Stimulated activated CD4-positive, alpha-beta T cell treated with anti-CD3 and anti-CD28 coated beads, TNF-alpha, amount 100 ng/mL, for 24 hours (primary cell): ENCODE data around the gene OR52D1.

ENCODE experiments used
- DNase-seq, 3 experiments: peaks; one replicate each; pipeline ENCODE4 v3.0.0-alpha.2; 2020; ENCODE audit warnings: low read depth in 3 of 3

OR52D1 gene

DNA sequence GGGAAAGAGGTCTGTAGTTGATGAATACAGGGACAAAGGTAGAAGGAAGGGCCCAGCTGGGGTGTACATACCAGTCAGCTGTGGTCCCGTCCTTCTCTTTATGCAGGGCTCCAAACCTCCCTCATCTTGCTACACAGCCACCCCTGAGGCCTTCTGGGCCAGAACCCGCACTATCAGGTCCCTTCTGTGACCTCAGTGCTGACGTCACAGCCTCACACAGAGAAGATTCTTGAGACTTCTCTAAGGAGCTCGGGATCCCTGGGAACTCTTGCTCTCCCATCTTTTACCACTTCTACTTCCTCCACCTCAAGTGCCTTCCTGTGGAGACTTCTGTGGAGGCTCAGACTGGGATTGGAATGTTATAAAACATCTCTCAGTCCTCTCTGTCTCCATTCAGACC is 21.3 kb downstream of the OR52D1 start, which contains the start of gene UBQLN3:
UBQLN3 (minus strand) TSS at position 155 of the 400 bp plus-strand sequence. CDS start 399 bp downstream, outside the sequence.
- no peak for DNase-seq

DNA sequence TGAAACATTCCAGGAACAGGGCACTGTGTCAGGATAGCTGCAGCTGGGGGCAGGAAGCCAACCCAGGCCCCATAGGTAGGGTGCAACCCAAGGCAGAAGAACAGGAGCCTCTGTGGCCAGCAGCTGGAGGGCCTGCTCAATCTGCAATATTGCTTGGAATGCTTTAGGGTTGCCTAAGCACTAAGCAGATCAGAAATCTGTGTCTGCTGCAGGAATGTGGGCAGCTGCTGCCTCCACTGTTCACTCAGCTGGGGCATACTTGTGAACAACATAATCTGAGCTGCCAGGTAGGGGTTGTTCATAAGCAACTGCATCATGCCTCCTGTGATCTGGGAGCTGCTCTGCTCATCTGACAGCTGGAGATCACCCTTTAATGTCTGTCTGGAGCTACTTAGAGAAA is 26.4 kb downstream of the OR52D1 start:
- DNase-seq = no peak

DNA sequence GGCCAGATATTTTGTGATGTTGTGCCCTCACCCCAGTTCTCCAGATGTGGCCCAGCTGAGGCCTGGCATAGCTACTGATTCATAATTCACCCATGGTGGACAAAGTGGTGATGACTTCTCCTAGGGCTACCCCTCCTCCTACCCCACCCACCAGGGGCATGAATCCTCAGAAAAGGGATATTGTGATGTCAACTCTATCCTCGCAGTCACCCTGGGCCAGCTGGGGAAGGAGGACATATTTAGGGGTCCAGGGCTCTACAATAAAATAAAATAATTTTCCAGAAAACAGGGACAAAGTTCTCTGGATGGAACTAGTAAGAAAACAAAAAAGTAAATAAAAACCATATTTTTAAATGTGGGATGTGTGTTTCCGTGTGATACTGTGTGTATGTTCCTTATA is 28.1 kb downstream of the OR52D1 start, which contains the start of gene UBQLNL:
UBQLNL (minus strand) TSS at position 101 of the 400 bp plus-strand sequence. CDS start 258 bp downstream, outside the sequence.
- no peak for DNase-seq

DNA sequence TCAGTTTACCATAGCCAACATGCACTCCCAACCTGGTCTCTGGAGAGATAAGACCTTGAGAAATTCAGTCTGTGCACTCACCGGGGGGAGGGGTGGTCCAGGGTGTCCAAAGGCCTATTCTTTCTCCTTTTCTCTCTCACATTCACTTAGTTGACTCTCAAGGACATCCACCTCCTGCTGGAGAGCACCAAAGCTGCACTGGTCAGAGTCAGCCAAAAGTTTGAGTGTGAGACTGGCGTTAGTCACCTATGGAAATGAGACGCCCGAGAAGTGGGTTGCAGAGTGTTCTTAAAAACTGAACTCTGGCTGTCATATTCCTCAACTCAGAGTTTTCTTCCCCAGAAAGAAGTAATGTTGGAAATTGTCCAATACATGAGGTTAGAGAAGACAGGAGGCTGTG is 33.1 kb downstream of the OR52D1 start:
- no peak for DNase-seq

GRCh38 chr11:5522308-5522707 is 33.8 kb downstream of the OR52D1 start:
- DNase-seq = no peak

GRCh38 chr11:5524756-5525155 is 36.3 kb downstream of the OR52D1 start:
- DNase-seq = no peak

- DNase-seq = no peak
Measured at GRCh38 chr11:5527716-5528115, 39.2 kb downstream of the OR52D1 start.

DNA sequence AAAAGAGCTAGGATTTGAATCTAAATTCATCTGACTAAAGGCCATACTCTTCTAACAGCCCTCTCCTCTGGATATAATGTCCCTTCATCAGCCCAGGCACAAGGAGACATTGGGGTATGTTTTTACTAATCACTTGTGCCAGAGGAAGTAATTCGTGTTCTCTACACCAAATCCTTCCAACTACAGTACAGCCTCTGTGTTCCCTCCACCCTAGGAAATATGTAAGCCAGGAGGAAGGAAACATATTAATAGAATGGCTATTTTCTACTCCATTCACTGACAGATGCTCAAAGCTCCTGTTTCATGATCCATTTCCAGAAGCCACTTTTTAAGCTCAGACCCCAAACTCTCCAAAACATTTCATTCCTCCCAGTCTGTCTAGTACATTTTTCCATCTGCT is 40.0 kb downstream of the OR52D1 start:
- no peak for DNase-seq

GRCh38 chr11:5531053-5531831 is 42.8 kb downstream of the OR52D1 start:
- no peak for DNase-seq

GRCh38 chr11:5534046-5534445 is 45.6 kb downstream of the OR52D1 start:
- no peak for DNase-seq

- DNase-seq = no peak
Measured at GRCh38 chr11:5536482-5536881, 48.0 kb downstream of the OR52D1 start.
